SU-DHL-6 (cell line): ENCODE measurements around the gene DCBLD2.

ENCODE experiments used
- H2AFZ ChIP-seq: fragments of 200-600 bp; sonication (generic); 2 replicates; pipeline ENCODE4 v1.6.1; 2014; ENCODE audit warnings: low read depth, mild to moderate bottlenecking, moderate library complexity, mixed read lengths, antibody characterized with exemption, low read length; ENCODE audit not compliant: severe bottlenecking
- H3F3A ChIP-seq: fragments of 200-600 bp; shearing (Covaris generic); 2 replicates; pipeline ENCODE4 v1.6.0; 2016; ENCODE audit warnings: antibody characterized with exemption, mild to moderate bottlenecking; ENCODE audit not compliant: insufficient read depth
- H3K27ac ChIP-seq: fragments of 200-600 bp; sonication (generic); 2 replicates; pipeline ENCODE4 v1.5.1; 2016; ENCODE audit warnings: low read depth, mild to moderate bottlenecking, low read length, moderate library complexity, mixed read lengths
- H3K27me3 ChIP-seq: fragments of 200-600 bp; sonication (generic), shearing (Covaris generic); 2 replicates; pipeline ENCODE4 v1.6.0; 2014; ENCODE audit warnings: mild to moderate bottlenecking, low read length
- H3K36me3 ChIP-seq: fragments of 200-600 bp; sonication (generic); 2 replicates; pipeline ENCODE4 v1.6.1; 2014; ENCODE audit warnings: mild to moderate bottlenecking, low read length, mixed read lengths
- H3K4me2 ChIP-seq: fragments of 300-600, 200-600 bp; shearing (Covaris generic), sonication (generic); 2 replicates; pipeline ENCODE4 v1.6.0; 2014; ENCODE audit warnings: low read length, low read depth, mild to moderate bottlenecking; ENCODE audit not compliant: poor library complexity, severe bottlenecking
- H3K4me3 ChIP-seq: fragments of 200-600 bp; sonication (generic); 2 replicates; pipeline ENCODE4 v1.5.1; 2014; ENCODE audit warnings: antibody characterized with exemption, low read length, mild to moderate bottlenecking, mixed read lengths; ENCODE audit not compliant: insufficient read depth, poor library complexity, severe bottlenecking
- H3K79me2 ChIP-seq: fragments of 200-600 bp; sonication (generic); 2 replicates; pipeline ENCODE4 v1.6.1; 2014; ENCODE audit warnings: mild to moderate bottlenecking, low read length, moderate library complexity; ENCODE audit not compliant: insufficient read depth
- H3K9ac ChIP-seq: fragments of 200-600 bp; sonication (generic); 2 replicates; pipeline ENCODE4 v1.7.0; 2014; ENCODE audit warnings: mild to moderate bottlenecking, low read length
- H3K9me2 ChIP-seq: fragments of 200-600 bp; sonication (generic); replicated peaks from 2 replicates; pipeline ENCODE4 v1.6.1; 2014; ENCODE audit warnings: low read length; ENCODE audit not compliant: insufficient read depth
- H3K9me3 ChIP-seq: fragments of 200-600 bp; sonication (generic); 2 replicates; pipeline ENCODE4 v1.6.1; 2014; ENCODE audit warnings: low read length, mixed read lengths; ENCODE audit not compliant: insufficient read depth
- H4K20me1 ChIP-seq: fragments of 200-600 bp; sonication (generic); 2 replicates; pipeline ENCODE4 v1.6.1; 2014; ENCODE audit warnings: low read depth, mild to moderate bottlenecking, antibody characterized with exemption, low read length, moderate library complexity, mixed read lengths
- EZH2phosphoT487 ChIP-seq: fragments of 200-600 bp; sonication (generic), shearing (Covaris generic); conservative IDR thresholded peaks from 2 replicates; pipeline ENCODE4 v1.6.1; 2018; ENCODE audit warnings: mild to moderate bottlenecking, antibody characterized with exemption, low read length, moderate library complexity, mixed read lengths
- TF ChIP-seq, protein P1 (sequence below): fragments of 200-600 bp; sonication (generic); IDR thresholded peaks from one replicate; pipeline ENCODE4 v1.5.1; 2017; ENCODE audit warnings: antibody characterized with exemption, mild to moderate bottlenecking, low read length, moderate library complexity; ENCODE audit not compliant: insufficient read depth, poor library complexity, severe bottlenecking

DCBLD2 gene, protein sequence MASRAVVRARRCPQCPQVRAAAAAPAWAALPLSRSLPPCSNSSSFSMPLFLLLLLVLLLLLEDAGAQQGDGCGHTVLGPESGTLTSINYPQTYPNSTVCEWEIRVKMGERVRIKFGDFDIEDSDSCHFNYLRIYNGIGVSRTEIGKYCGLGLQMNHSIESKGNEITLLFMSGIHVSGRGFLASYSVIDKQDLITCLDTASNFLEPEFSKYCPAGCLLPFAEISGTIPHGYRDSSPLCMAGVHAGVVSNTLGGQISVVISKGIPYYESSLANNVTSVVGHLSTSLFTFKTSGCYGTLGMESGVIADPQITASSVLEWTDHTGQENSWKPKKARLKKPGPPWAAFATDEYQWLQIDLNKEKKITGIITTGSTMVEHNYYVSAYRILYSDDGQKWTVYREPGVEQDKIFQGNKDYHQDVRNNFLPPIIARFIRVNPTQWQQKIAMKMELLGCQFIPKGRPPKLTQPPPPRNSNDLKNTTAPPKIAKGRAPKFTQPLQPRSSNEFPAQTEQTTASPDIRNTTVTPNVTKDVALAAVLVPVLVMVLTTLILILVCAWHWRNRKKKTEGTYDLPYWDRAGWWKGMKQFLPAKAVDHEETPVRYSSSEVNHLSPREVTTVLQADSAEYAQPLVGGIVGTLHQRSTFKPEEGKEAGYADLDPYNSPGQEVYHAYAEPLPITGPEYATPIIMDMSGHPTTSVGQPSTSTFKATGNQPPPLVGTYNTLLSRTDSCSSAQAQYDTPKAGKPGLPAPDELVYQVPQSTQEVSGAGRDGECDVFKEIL

DNA sequence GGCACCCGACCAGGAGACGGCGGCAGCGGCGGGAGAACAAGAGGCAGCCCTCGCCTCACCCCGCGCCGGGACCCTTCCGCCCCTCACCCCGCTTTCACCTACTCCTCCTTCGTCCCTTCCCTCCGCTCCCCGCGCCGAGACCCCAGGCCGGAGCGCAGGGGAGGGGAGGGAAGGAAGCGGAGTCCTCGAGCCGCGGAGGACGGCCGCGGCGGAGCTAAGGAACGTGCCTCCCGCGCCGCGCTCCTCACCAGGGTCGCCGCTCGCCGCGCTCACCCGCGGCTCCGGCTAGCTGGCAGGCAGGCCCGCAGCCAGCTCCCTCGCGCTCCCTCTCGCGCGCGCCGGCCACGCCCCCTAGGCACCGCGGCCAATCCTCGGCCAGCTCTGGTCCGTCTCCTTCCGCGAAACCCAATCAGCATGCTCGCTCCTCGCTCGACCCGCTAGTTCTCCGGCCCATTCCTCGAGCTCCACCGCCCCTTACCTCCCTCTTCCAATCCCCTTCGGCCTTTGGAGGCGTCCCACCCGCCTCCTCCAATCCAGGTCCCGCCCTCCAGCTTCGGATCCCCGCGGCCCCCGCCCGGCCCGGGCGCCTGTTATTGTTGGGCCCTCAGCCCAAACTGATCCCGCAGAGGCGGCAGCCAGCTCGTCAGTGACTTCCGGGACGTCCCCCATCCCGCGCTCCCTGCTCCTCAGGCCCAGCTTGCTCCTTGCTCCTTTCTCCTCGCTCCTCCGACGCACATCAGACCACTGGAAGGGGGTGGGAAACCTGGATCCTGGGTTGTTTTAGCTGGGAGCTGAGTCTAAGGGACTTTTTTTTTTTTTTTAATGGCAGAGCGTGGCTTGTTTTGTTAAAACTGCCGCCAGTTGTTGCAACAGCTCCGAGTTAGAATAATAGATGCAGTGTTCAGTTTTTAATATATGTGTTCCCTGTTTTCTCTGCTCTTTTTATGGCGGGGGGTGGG lies at the start of gene DCBLD2:
Gene DCBLD2, minus strand, starts transcription at position 304 of the 959 bp plus-strand sequence. CDS start 369 bp downstream, outside the sequence.
- no peak for TF ChIP-seq EZH2phosphoT487
- TF ChIP-seq, protein P1, sequence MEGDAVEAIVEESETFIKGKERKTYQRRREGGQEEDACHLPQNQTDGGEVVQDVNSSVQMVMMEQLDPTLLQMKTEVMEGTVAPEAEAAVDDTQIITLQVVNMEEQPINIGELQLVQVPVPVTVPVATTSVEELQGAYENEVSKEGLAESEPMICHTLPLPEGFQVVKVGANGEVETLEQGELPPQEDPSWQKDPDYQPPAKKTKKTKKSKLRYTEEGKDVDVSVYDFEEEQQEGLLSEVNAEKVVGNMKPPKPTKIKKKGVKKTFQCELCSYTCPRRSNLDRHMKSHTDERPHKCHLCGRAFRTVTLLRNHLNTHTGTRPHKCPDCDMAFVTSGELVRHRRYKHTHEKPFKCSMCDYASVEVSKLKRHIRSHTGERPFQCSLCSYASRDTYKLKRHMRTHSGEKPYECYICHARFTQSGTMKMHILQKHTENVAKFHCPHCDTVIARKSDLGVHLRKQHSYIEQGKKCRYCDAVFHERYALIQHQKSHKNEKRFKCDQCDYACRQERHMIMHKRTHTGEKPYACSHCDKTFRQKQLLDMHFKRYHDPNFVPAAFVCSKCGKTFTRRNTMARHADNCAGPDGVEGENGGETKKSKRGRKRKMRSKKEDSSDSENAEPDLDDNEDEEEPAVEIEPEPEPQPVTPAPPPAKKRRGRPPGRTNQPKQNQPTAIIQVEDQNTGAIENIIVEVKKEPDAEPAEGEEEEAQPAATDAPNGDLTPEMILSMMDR, result no peak
- Histone ChIP-seq H3K4me2 (no peak within 1 kb of the TSS), H3K9ac (no peak within 1 kb of the TSS), H2AFZ (no peak within 1 kb of the TSS), H3K79me2 (no peaks in the 10 kb centered on the region), H3K36me3 (no peaks in the 10 kb centered on the region), H3K27ac (no peak within 1 kb of the TSS), H3K9me2 (no peaks in the 10 kb centered on the region), H3F3A (no peaks in the 10 kb centered on the region), H3K4me3 (no peak within 1 kb of the TSS), H3K9me3 (no peaks in the 10 kb centered on the region), H4K20me1 (no peaks in the 10 kb centered on the region), H3K27me3 (no peaks in the 10 kb centered on the region)

DNA sequence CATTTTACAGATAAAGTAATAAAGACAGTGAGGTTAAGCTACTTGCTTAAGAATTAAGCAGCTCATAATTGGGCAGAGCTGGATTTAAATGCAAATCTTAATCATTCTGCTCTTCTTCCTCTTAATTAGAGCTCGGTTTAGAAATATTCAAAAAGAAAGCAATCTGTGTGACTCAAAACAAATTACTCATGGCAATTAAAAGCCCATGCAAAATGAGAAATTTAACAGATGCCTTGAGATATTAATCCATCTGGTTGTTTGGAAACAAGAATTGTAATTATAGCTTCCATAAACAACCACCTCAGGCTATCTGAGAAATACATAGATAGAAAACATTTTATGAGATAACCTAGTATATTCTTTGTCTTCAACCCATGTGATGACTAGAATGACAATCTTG lies 44.2 kb upstream of the DCBLD2 start:
- Histone ChIP-seq H3K9ac (no peak overlapping the region), H3K36me3 (no peaks in the 10 kb centered on the region), H3F3A (no peaks in the 10 kb centered on the region), H3K4me2 (no peak overlapping the region), H3K4me3 (no peak overlapping the region), H3K27ac (no peak overlapping the region), H3K79me2 (no peaks in the 10 kb centered on the region), H3K9me2 (no peaks in the 10 kb centered on the region), H3K9me3 (no peaks in the 10 kb centered on the region), H4K20me1 (no peaks in the 10 kb centered on the region), H3K27me3 (no peaks in the 10 kb centered on the region), H2AFZ (no peak overlapping the region)
- TF ChIP-seq EZH2phosphoT487, result no peak
- TF ChIP-seq, protein P1, result no peak

DNA sequence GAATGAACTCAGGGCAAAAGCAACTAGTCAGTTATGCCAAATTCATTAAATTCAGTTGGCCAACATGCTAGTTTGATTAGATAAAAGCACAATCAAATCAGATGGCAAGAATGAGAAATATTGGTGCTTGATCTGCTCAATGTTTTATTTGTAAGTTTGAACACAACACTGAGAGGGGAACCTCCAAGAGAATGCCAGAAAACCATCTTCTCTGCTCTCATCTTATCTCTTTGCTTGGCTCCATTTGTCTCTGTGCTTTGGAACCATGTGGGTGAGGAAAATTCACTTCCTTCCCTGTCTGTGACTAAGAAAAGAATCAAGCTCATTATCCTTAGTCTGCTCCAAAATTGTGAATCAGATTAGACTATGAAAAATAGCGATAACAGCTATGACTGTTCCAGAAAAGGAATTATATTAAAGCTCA lies 43.6 kb upstream of the DCBLD2 start:
- H3K27me3 ChIP-seq, result no peaks in the 10 kb centered on the region
- no peak overlapping the region for H3K4me3 ChIP-seq
- no peak overlapping the region for H2AFZ ChIP-seq
- no peak overlapping the region for H3K9ac ChIP-seq
- no peak overlapping the region for H3K4me2 ChIP-seq
- no peak for TF ChIP-seq EZH2phosphoT487
- TF ChIP-seq, protein P1, result no peak
- no peaks in the 10 kb centered on the region for H3K79me2 ChIP-seq
- no peaks in the 10 kb centered on the region for H3K9me3 ChIP-seq
- H3K9me2 ChIP-seq, result no peaks in the 10 kb centered on the region
- H3F3A ChIP-seq, result no peaks in the 10 kb centered on the region
- H3K36me3 ChIP-seq, result no peaks in the 10 kb centered on the region
- H3K27ac ChIP-seq, result no peak overlapping the region
- H4K20me1 ChIP-seq, result no peaks in the 10 kb centered on the region
